DMS 273 (cell line): Measurements from ENCODE around the gene NCR3LG1.
"Not testable (repeated sequence)": the region's sequence is repeated elsewhere in the genome, so short reads cannot be mapped to it uniquely, and the experiment has no call there.

Experiments used
- DNase-seq: peaks from one replicate; lab custom pipeline; 2025; ENCODE audit not compliant: unreplicated experiment; lab: John Stamatoyannopoulos, UW

The NCR3LG1 gene

GRCh38 chr11:17408026-17408425, 56.4 kb downstream of the NCR3LG1 start:
- no peak for DNase-seq

DNA sequence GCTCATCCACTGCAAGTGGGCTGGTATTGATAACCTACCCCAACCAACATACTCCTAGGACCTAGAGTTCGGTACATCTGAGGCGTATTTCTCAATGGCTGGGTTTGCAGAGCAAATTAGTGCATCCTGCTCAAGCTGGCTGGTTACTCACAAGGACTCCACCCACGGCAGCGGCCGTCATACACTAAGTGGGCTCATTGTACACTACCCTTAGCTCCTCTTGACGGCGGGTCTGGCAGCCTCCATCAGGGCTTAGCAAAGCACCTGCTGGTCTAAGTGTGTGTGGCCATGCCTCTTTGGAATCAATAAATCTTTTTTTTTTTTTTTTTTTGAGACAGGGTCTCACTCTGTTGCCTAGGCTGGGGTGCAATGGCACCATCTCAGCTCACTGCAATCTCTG, 57.0 kb downstream of the NCR3LG1 start:
- DNase-seq = no peak

GRCh38 chr11:17410606-17411379, 59.2 kb downstream of the NCR3LG1 start:
- no peak for DNase-seq

DNA sequence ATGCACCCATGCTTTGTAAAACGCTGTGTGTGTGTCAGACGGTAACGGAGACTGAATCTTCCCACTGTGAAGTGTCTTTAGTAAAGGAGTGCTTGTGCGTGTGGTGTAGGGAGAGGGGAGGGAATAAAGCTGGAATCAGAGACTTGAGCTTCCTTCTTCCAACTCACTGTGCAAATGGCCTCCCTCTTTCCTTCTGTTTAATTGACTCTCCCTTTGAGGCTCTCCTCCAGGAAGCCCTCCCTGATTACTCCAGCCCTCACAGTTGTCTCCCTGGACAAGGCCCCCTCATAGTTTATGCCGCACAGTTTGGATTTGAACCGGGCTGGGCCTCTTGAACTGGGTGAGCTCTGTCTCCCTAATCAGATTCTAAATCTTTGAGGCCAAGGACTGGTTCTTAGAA, 59.8 kb downstream of the NCR3LG1 start:
- no peak for DNase-seq

GRCh38 chr11:17412488-17413180, 61.0 kb downstream of the NCR3LG1 start:
- DNase-seq = no peak

GRCh38 chr11:17413414-17414316, 62.1 kb downstream of the NCR3LG1 start:
- DNase-seq = no peak

DNA sequence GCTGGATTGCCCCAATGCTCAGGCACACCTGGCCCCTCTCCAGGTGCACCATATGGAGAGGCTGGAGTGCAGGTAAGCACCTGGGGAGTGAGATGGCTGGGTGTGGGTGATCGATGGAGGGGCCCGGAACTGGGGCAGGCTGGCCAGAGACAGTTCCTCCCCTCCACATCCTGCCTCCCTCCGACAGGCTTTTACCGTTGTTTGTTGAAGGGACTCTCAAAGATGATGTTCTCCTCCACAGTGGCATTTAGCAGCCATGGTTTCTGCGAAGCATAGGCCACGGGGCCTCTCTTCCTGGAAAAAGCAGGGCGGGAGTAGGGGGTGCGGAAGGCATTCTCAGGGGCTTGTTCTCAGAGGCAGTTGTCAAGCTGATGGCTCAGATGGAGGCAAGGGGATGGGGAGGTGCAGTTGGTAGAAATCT, 62.7 kb downstream of the NCR3LG1 start:
- DNase-seq = no peak

DNA sequence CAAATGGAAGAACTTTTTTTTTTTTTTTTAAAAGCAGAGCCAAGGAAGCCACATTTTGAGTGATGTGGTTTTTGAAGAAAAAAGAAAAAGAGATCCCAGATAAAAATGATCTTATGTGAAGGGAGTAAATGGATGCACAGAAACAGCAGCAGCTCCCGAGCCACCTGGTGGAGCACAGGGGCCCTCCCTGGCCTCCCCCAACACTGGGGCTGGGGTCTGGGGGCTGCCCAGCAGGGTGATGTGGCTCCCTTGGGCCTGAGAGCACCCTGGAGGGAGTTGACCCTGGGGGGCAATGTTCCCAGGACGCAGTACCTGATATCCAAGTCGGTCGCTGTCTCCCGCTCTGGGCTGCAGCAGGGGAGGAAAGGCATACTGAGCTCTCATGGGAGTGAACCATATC, 63.4 kb downstream of the NCR3LG1 start:
- no peak for DNase-seq

- no peak for DNase-seq
Measured at GRCh38 chr11:17415523-17416104, 64.0 kb downstream of the NCR3LG1 start.

DNA sequence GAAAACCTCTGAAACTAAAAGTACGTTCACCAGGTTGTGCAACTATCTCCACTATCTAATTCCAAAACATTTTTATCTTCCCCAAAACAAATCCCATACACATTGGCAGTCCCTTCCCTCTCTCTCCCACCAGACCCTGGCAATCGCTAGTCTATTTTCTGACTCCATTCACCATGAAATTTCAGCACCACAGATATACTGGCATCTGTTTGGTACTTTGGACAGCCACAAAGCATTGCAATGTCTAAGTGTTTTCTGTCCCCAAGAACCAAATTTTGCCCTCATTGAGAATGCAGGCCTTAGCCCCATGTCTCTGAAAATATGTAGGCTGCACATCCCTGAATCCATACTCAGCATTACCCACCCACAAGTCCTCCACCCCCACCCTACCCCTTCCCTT, 64.9 kb downstream of the NCR3LG1 start:
- DNase-seq = no peak

GRCh38 chr11:17418444-17419081, 67.0 kb downstream of the NCR3LG1 start:
- no peak for DNase-seq

GRCh38 chr11:17421781-17422180, 70.2 kb downstream of the NCR3LG1 start:
- no peak for DNase-seq

- no peak for DNase-seq
Measured at GRCh38 chr11:17423533-17424310, 72.1 kb downstream of the NCR3LG1 start.

GRCh38 chr11:17426233-17426632, 74.6 kb downstream of the NCR3LG1 start:
- DNase-seq = not testable (repeated sequence)
